Body of pancreas (tissue), 4 donors: ENCODE data around the gene GRIA1. TPM values are rescaled to one million over a fixed set of nuclear protein-coding genes. Genes with fewer than 3 reads are reported as not detected.

ENCODE experiments used
- ATAC-seq: fragments of 150-250 bp; one replicate; pipeline ENCODE4 v1.9.1; 2016
- DNase-seq, 4 donors: peaks; one replicate each; pipeline ENCODE4 v3.0.0-alpha.2; 2019
- H3K27ac ChIP-seq, 4 donors: fragments of 200-600 bp; sonication (generic); 1 replicate in 3 of 4; 2 replicates in 1 of 4; pipeline versions ENCODE4 v1.5.1 to v1.6.1; 2016 to 2019; ENCODE audit warnings: mild to moderate bottlenecking in 1 of 4, mixed read lengths in 1 of 4, moderate library complexity in 1 of 4
- H3K27me3 ChIP-seq, 2 donors: fragments of 200-600 bp; sonication (generic); one replicate each; pipeline ENCODE4 v1.6.0; 2016; ENCODE audit warnings: mild to moderate bottlenecking in 1 of 2
- H3K36me3 ChIP-seq, 2 donors: fragments of 200-600 bp; sonication (generic); replicated peaks in 1 of 2; 2 replicates each; pipeline ENCODE4 v1.5.1; 2016; ENCODE audit warnings: low read depth in 2 of 2; ENCODE audit not compliant: insufficient read depth in 1 of 2
- H3K4me1 ChIP-seq: fragments of 200-600 bp; sonication (generic); one replicate; pipeline ENCODE4 v1.6.0; 2016
- H3K4me3 ChIP-seq, 2 donors: fragments of 200-600 bp; sonication (generic); 1 replicate in 1 of 2; 2 replicates in 1 of 2; pipeline ENCODE4 v1.5.1; 2016 to 2019
- H3K9me3 ChIP-seq, 3 donors: fragments of 200-600 bp; sonication (generic); 1 replicate in 2 of 3; 2 replicates in 1 of 3; pipeline ENCODE4 v1.5.1; 2016
- CTCF ChIP-seq, 7 experiments: fragments of 450-650 bp in 4 of 7; fragments of 200-600 bp in 3 of 7; sonication (generic) in 3 of 7; IDR thresholded peaks; one replicate each; pipeline ENCODE4 v1.5.1; 2016 to 2019; ENCODE audit warnings: antibody characterized with exemption in 7 of 7
- POLR2A ChIP-seq, 3 donors: fragments of 450-650 bp; IDR thresholded peaks; one replicate each; pipeline ENCODE4 v1.6.1; 2016; ENCODE audit warnings: antibody characterized with exemption in 3 of 3, mild to moderate bottlenecking in 2 of 3
- WGBS, 2 donors: methylation state at CpG; one replicate each; pipeline ENCODE4 v1.1.5; 2017; 5-methylcytosine and 5-hydroxymethylcytosine counted together
- intact Hi-C: fragments of 100-400 bp; cut with DNase I; formaldehyde crosslinking; loops from one replicate; pipeline ENCODE4 v1.15.1; 2023
- total RNA-seq, 2 donors: library from RNA; depleted of rRNA; stranded (reverse); fragments of >200 nt; gene quantifications; one replicate each; pipeline ENCODE4 v1.1.0, GENCODE V29; 2016

The GRIA1 gene
- total RNA-seq, 2 donors from 2014 or later = 0.26 to 2.6 TPM

DNA sequence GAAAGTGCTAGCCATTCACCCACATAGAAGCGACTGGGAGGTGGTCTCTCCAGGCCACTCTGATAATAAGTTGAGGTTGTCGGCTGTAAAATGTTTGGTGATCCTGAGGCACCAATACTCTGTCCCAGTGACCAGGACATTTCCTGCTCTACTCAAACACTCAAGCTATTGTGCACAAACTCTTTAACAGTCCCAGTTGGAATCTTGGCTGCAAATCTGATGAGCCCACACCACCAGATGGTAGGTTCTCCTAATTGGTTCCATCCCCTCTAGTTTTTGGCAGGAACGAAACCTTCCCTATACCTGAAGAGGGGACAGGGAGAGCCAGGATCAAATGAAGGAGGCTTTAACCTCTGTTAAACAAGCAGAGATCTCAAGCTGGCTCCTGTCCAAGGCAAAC is 14.3 kb downstream of the GRIA1 start:
- TF ChIP-seq POLR2A (IDR thresholded peaks at IDR 0.05) (no peak), CTCF (IDR thresholded peaks at IDR 0.05) (no peak)
- WGBS, 2 donors = 61 to 75% methylated on average over 3 of the region's 3 CpGs
- Histone ChIP-seq H3K4me3 (no peak overlapping the region), H3K9me3 (no peaks in the 10 kb centered on the region), H3K27ac (no peak overlapping the region), H3K4me1 (no peaks in the 10 kb centered on the region), H3K36me3 (no peaks in the 10 kb centered on the region), H3K27me3 (no peaks in the 10 kb centered on the region)
- intact Hi-C loops = no loop called here
- no peak for ATAC-seq
- no peak for DNase-seq

- Histone ChIP-seq H3K36me3 (no peaks in the 10 kb centered on the region), H3K4me1 (no peaks in the 10 kb centered on the region), H3K9me3 (no peaks in the 10 kb centered on the region), H3K27ac (no peak overlapping the region), H3K27me3 (no peaks in the 10 kb centered on the region), H3K4me3 (no peak overlapping the region)
- ATAC-seq (no peak), DNase-seq (no peak)
- intact Hi-C loops = no loop called here
- 75 to 90% methylated on average over 1 of the region's 1 CpG for WGBS, 2 donors
- TF ChIP-seq POLR2A (IDR thresholded peaks at IDR 0.05) (no peak), CTCF (IDR thresholded peaks at IDR 0.05) (no peak)
These were observed 18.2 kb downstream of the GRIA1 start for GRCh38 chr5:153508700-153509099.

DNA sequence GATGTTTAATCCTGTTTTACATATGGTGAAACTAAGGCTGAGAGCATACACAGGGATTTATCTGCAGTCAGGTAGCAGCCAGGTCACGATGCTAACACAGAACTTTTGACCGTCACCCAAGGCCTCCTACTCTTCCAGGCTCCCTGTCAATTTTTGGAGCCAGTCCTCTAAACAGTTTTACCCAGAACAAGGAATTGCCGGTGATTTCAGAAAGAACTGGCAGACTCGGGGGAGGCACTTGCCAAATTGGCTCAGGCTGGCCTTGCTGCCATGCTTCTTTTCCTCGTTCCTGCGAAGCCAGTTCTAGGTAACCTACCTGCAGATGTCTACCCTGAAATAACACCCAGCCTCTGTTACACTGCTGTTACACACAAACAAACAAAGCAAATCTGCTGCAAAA is 21.2 kb downstream of the GRIA1 start:
- DNase-seq = no peak

DNA sequence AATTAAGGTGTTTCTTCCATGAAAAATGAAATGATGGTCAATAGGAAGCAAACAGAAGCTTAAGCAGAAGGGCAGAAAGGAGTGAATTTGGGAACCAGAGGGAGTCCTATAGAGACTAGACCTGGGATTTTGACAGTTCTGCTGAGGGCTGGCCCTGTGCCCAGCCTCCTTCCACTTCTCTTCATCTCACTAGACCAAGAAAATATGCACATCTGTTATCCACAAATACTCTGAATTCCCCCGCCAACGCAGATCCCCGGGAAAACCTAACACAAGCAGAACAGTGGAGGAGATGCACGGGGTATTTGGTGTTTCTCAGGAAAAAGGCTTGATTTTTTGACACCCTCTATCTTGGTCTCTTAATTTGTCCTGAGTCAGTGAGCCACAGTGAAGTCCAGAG is 22.7 kb downstream of the GRIA1 start:
- Histone ChIP-seq H3K4me1 (no peaks in the 10 kb centered on the region), H3K27me3 (no peaks in the 10 kb centered on the region), H3K9me3 (no peaks in the 10 kb centered on the region), H3K27ac (no peak overlapping the region), H3K4me3 (no peak overlapping the region), H3K36me3 (no peaks in the 10 kb centered on the region)
- peak in 1 of 4 donors; percentile 7 for DNase-seq
- WGBS, 2 donors = 79% methylated on average over 4 of the region's 4 CpGs
- intact Hi-C loops = no loop called here
- ATAC-seq = no peak
- TF ChIP-seq CTCF (IDR thresholded peaks at IDR 0.05) (no peak), POLR2A (IDR thresholded peaks at IDR 0.05) (no peak)

More for the DNA sequence above, 21.2 kb downstream of the GRIA1 start:
- Histone ChIP-seq H3K27me3 (no peaks in the 10 kb centered on the region), H3K4me1 (no peaks in the 10 kb centered on the region), H3K27ac (no peak overlapping the region), H3K36me3 (no peaks in the 10 kb centered on the region), H3K9me3 (no peaks in the 10 kb centered on the region), H3K4me3 (no peak overlapping the region)
- intact Hi-C loops = no loop called here
- no peak for ATAC-seq
- 51 to 65% methylated on average over 6 of the region's 6 CpGs for WGBS, 2 donors
- no peak for TF ChIP-seq POLR2A (IDR thresholded peaks at IDR 0.05)
- no peak for TF ChIP-seq CTCF (IDR thresholded peaks at IDR 0.05)

DNA sequence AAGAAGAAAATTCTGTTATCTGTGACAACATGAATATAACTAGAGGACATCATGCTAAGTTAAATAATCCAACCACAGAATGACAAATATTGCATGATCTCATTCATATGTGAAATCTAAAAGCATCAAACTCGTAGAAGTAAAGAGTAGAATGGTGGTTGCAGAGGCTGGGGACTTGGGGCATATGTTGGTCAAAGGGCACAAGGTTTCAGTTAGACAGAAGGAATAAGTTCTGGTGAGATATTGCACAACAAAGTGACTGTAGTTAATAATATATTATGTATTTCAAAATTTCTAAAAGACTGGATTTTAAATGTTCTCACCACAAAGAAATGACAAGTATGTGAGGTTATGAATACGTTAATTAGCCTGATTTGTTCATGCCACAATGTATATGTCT is 24.8 kb downstream of the GRIA1 start:
- ATAC-seq (no peak), DNase-seq (no peak)
- Histone ChIP-seq H3K4me3 (no peak overlapping the region), H3K9me3 (no peaks in the 10 kb centered on the region), H3K36me3 (no peaks in the 10 kb centered on the region), H3K27me3 (no peaks in the 10 kb centered on the region), H3K4me1 (no peaks in the 10 kb centered on the region), H3K27ac (no peak overlapping the region)
- no peak for TF ChIP-seq POLR2A (IDR thresholded peaks at IDR 0.05)
- intact Hi-C loops = no loop called here
- 49 to 60% methylated on average over 2 of the region's 2 CpGs for WGBS, 2 donors
